OCI-LY7 (cell line): ENCODE measurements around the gene MGMT. TPM values are rescaled to one million over a fixed set of nuclear protein-coding genes. Genes with fewer than 3 reads are reported as not detected.

Source experiments
- BruUV-seq: library from RNA; stranded (reverse); fragments of 400-500 nt; replicated peaks from 2 replicates; lab custom pipeline; 2021; lab: Mats Ljungman, UMichigan
- CTCF ChIA-PET: fragments of 300-600 bp; sonication (Branson Sonifier 250); formaldehyde crosslinking; loops from one replicate; lab custom pipeline; 2022; ENCODE audit warnings: antibody characterized with exemption; ENCODE audit not compliant: unreplicated experiment; lab: Charles Lee
- POLR2A ChIA-PET: fragments of 300-600 bp; sonication (Branson Sonifier 250); formaldehyde crosslinking; loops from one replicate; lab custom pipeline; 2022; ENCODE audit warnings: antibody characterized with exemption; lab: Charles Lee
- DNase-seq: peaks from one replicate; pipeline ENCODE4 v3.0.0-alpha.2; 2015; ENCODE audit warnings: low spot score
- H2AFZ ChIP-seq: fragments of 200-600 bp; sonication (generic), shearing (Covaris generic); 2 replicates; pipeline ENCODE4 v1.6.1; 2014; ENCODE audit warnings: mild to moderate bottlenecking, antibody characterized with exemption, low read length, moderate library complexity
- H3K27ac ChIP-seq: fragments of 200-600 bp; sonication (generic); 2 replicates; pipeline ENCODE4 v1.5.1; 2014; ENCODE audit warnings: mixed run types, low read depth, mild to moderate bottlenecking, moderate library complexity, low read length, inconsistent platforms; ENCODE audit not compliant: poor library complexity, severe bottlenecking
- H3K36me3 ChIP-seq: fragments of 200-600 bp; sonication (generic); 2 replicates; pipeline ENCODE4 v1.6.1; 2014; ENCODE audit warnings: mild to moderate bottlenecking, antibody characterized with exemption, low read length, moderate library complexity, mixed read lengths; ENCODE audit not compliant: insufficient read depth
- H3K4me1 ChIP-seq: fragments of 200-600 bp; sonication (generic); 2 replicates; pipeline ENCODE4 v1.5.1; 2014; ENCODE audit warnings: mild to moderate bottlenecking, low read length; ENCODE audit not compliant: insufficient read depth, poor library complexity, severe bottlenecking
- H3K4me2 ChIP-seq: fragments of 200-600 bp; sonication (generic); 2 replicates; pipeline ENCODE4 v1.6.1; 2014; ENCODE audit warnings: mild to moderate bottlenecking, low read length
- H3K4me3 ChIP-seq: fragments of 200-600 bp; sonication (generic); 2 replicates; pipeline ENCODE4 v1.5.1; 2014; ENCODE audit warnings: mild to moderate bottlenecking, low read depth, low read length; ENCODE audit not compliant: poor library complexity, severe bottlenecking
- H3K79me2 ChIP-seq: fragments of 200-600 bp; sonication (generic); 2 replicates; pipeline ENCODE4 v1.6.1; 2016; ENCODE audit warnings: low read depth, mild to moderate bottlenecking, low read length, moderate library complexity, mixed read lengths; ENCODE audit not compliant: insufficient read depth
- H3K9me2 ChIP-seq: fragments of 200-600 bp; sonication (generic); 2 replicates; pipeline ENCODE4 v1.6.1; 2016; ENCODE audit warnings: mild to moderate bottlenecking, low read length, mixed read lengths; ENCODE audit not compliant: insufficient read depth
- H3K9me3 ChIP-seq: fragments of 200-600 bp; sonication (generic); 2 replicates; pipeline ENCODE4 v1.6.1; 2014; ENCODE audit warnings: mild to moderate bottlenecking, mixed run types, low read length, mixed read lengths
- H4K20me1 ChIP-seq: fragments of 200-600 bp; sonication (generic); 2 replicates; pipeline ENCODE4 v1.6.1; 2014; ENCODE audit warnings: mild to moderate bottlenecking, antibody characterized with exemption, low read length, moderate library complexity, mixed read lengths; ENCODE audit not compliant: insufficient read depth
- CTCF ChIP-seq: fragments of 200-600 bp; sonication (generic); conservative IDR thresholded peaks from 2 replicates; pipeline ENCODE4 v1.5.1; 2014; ENCODE audit warnings: mild to moderate bottlenecking, antibody characterized with exemption, low read length, moderate library complexity, mixed read lengths
- EZH2phosphoT487 ChIP-seq: fragments of 200-600 bp; sonication (generic); IDR thresholded peaks from 2 replicates; pipeline ENCODE4 v1.6.1; 2018; ENCODE audit warnings: low read depth, borderline replicate concordance, mild to moderate bottlenecking, mixed run types, antibody characterized with exemption, low read length, moderate library complexity, mixed read lengths
- intact Hi-C: fragments of 100-400 bp; cut with micrococcal nuclease; formaldehyde crosslinking; loops from one replicate; pipeline ENCODE4 v1.10.0; 2022; ENCODE audit not compliant: unreplicated experiment
- total RNA-seq, 2 experiments: library from RNA; depleted of rRNA in 1 of 2; stranded (reverse); fragments of >200 nt in 1 of 2; shearing (Covaris generic) in 1 of 2; gene quantifications; 2 replicates each; pipeline ENCODE4 v1.2.3, GENCODE V29; 2014 to 2022

MGMT gene
- total RNA-seq, 2 experiments from 2014 or later: 19.7 to 25.0 TPM

DNA sequence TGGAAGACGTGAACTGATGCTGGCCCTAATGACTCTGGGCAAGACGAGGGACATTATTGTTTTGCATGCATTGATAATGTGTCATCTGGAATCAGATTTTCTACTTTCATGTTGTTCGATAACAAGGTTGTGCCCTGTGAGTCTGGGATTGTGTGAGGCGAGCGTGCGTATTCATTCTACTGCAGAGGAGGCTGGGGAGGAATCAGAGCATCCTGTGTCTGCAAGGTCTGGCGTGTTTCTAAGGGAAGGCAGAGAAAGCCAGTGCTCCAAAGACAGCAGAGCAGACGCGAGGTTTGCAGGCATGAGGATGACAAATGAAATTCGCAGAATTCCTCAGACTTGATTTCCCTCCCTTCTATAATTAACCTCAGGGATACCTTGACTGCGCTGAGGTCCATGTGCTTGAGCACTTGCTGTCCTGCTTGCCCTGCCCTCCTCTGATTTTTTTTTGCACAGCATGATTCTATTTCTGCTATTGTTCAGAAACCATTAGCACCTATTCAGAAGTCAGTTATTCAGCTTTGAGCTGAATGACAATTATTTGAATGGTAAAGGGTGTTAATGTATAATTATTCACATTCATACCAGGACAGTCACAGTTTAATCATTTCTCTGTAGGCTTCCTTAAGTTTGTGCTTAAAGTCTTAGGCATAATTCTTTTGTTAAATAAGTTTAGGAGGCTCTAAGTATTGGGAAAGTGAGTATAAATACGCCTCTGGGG is 263.4 kb downstream of the MGMT start:
- no TSS peak for BruUV-seq
- Histone ChIP-seq H3K9me2 (no peaks in the 10 kb centered on the region), H3K9me3 (no peaks in the 10 kb centered on the region), H3K4me2 (no peak overlapping the region), H3K4me1 (no peaks in the 10 kb centered on the region), H3K79me2 (no peaks in the 10 kb centered on the region), H2AFZ (no peak overlapping the region), H4K20me1 (no peaks in the 10 kb centered on the region), H3K4me3 (no peak overlapping the region), H3K27ac (no peak overlapping the region), H3K36me3 (no peaks in the 10 kb centered on the region)
- ChIA-PET CTCF (no interaction called here), POLR2A (interaction anchor here (0.7 kb wide), 2 partner anchors 43 to 254 kb away, joined by 3 to 5 read pairs; no protein-coding TSS in a partner anchor)
- intact Hi-C loops: no loop called here
- TF ChIP-seq EZH2phosphoT487 (no peak), CTCF (no peak)
- no peak for DNase-seq

GRCh38 chr10:129730993-129731325 is 263.9 kb downstream of the MGMT start:
- DNase-seq: no peak
- Histone ChIP-seq H3K4me3 (no peak overlapping the region), H3K9me3 (no peaks in the 10 kb centered on the region), H3K9me2 (no peaks in the 10 kb centered on the region), H2AFZ (no peak overlapping the region), H3K27ac (no peak overlapping the region), H3K4me1 (no peaks in the 10 kb centered on the region), H4K20me1 (no peaks in the 10 kb centered on the region), H3K36me3 (no peaks in the 10 kb centered on the region), H3K4me2 (no peak overlapping the region), H3K79me2 (no peaks in the 10 kb centered on the region)
- POLR2A ChIA-PET: interaction anchor here (0.7 kb wide), 2 partner anchors 42 to 253 kb away, joined by 3 to 5 read pairs; no protein-coding TSS in a partner anchor
- no peak for TF ChIP-seq CTCF
- CTCF ChIA-PET: no interaction called here
- no TSS peak for BruUV-seq
- intact Hi-C loops: no loop called here

DNA sequence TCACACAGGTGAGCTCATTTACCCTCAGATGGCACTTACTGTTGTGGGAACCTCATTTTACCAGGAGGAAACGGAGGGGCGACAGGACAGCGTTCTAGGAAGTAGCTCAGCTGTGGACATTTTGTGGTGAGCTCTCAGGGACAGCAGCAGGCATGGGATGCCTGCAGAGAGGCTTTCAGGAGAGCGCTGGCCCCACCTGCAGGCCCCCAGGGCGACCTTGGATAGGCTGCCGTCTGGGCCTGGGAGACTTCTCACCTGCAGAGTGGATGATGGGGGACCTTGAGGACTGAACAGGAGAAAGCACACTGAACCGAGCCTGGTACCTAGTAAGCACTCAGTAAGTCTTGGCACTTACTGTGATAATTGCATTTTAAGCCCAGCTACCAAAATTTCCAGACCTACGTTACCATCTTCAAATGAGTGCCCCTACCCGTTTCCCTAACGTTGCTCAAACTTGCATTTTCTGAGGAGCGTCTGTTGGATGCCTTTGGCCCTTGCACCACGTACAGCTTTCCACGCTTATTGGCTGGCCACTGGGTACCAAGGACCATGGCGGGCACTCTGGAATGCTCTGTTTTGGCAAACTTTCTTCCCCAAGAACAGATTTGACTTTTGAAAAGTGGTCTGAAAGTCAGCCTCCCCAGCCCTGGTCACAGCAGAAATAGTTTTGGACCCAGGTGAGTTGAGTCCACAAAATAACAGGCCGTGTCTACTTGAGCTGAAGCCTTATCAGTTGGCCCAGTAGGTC is 273.7 kb downstream of the MGMT start:
- Histone ChIP-seq H3K79me2 (no peaks in the 10 kb centered on the region), H3K9me2 (no peaks in the 10 kb centered on the region), H3K9me3 (no peaks in the 10 kb centered on the region), H3K4me3 (no peak overlapping the region), H2AFZ (no peak overlapping the region), H4K20me1 (no peaks in the 10 kb centered on the region), H3K36me3 (no peaks in the 10 kb centered on the region), H3K4me2 (no peak overlapping the region), H3K27ac (no peak overlapping the region), H3K4me1 (no peaks in the 10 kb centered on the region)
- CTCF ChIA-PET: no interaction called here
- no TSS peak for BruUV-seq
- POLR2A ChIA-PET: no interaction called here
- intact Hi-C loops: no loop called here
- TF ChIP-seq EZH2phosphoT487 (no peak), CTCF (no peak)
- no peak for DNase-seq
